ENCODE data around the gene EXOSC10. TPM values are rescaled to one million over a fixed set of nuclear protein-coding genes. Genes with fewer than 3 reads are reported as not detected.
A peak's percentile ranks its signal among the peaks of the same experiment; 100 is the strongest.
"Not testable (repeated sequence)": the region's sequence is repeated elsewhere in the genome, so short reads cannot be mapped to it uniquely, and the experiment has no call there.

Gene EXOSC10
- total and polyA plus RNA-seq, 4 donors: 62.0 to 115 (median 80.6) TPM

DNA sequence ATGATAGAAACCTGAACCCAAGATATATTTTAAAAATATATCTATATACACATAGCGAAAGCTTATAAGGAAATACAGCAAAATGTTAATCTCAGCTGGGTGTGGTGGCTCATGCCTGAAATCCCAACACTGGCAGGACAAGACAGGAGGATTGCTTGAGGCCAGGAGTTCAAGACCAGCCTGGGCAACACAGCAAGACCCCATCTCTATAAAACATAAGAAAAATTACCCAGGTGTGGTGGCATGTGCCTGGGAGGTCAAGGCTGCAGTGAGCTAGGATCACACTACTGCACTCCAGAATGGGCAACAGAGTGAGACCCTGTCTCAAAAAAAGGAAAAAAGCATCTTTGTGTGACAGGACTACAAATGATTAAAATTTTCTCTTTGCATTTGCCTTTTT lies 33.9 kb downstream of the EXOSC10 start:
- no peak overlapping the region for H3K4me3 ChIP-seq (ENCODE audit: low read depth, low read length)
- DNase-seq (ENCODE audit: low read depth in 4 of 6, low spot score in 6 of 6): no peak
- no peaks in the 10 kb centered on the region for H3K9me3 ChIP-seq (ENCODE audit: control insufficient read depth, insufficient read depth, low read length)
- no CpG with 5 or more reads among the region's 1 CpG for WGBS (ENCODE audit: insufficient coverage)
- H3K36me3 ChIP-seq (ENCODE audit: control insufficient read depth, insufficient read depth, low read length): peaks cover 85% of the 10 kb centered on the region
- no peak overlapping the region for H3K27ac ChIP-seq (ENCODE audit: low read depth, low read length)
- no peaks in the 10 kb centered on the region for H3K27me3 ChIP-seq (ENCODE audit: control insufficient read depth, insufficient read depth, low read length)
- peaks cover 24% of the 10 kb centered on the region for H3K4me1 ChIP-seq (ENCODE audit: control insufficient read depth, insufficient read depth, low read length)

- Histone ChIP-seq H3K4me1 (ENCODE audit: control insufficient read depth, insufficient read depth, low read length) (peaks cover 25% of the 10 kb centered on the region), H3K4me3 (ENCODE audit: low read depth, low read length) (no peak overlapping the region), H3K9me3 (ENCODE audit: control insufficient read depth, insufficient read depth, low read length) (no peaks in the 10 kb centered on the region), H3K27ac (ENCODE audit: low read depth, low read length) (no peak overlapping the region), H3K36me3 (ENCODE audit: control insufficient read depth, insufficient read depth, low read length) (peaks cover 76% of the 10 kb centered on the region), H3K27me3 (ENCODE audit: control insufficient read depth, insufficient read depth, low read length) (no peaks in the 10 kb centered on the region)
- WGBS (ENCODE audit: insufficient coverage): 100% methylated on average over 1 of the region's 3 CpGs
- DNase-seq (ENCODE audit: low read depth in 4 of 6, low spot score in 6 of 6): no peak
Measured at GRCh38 chr1:11064942-11065341, 34.7 kb downstream of the EXOSC10 start.

GRCh38 chr1:11063937-11064537 lies 35.6 kb downstream of the EXOSC10 start:
- H3K27ac ChIP-seq (ENCODE audit: low read depth, low read length); H3K27me3 ChIP-seq (ENCODE audit: control insufficient read depth, insufficient read depth, low read length); H3K9me3 ChIP-seq (ENCODE audit: control insufficient read depth, insufficient read depth, low read length); H3K4me3 ChIP-seq (ENCODE audit: low read depth, low read length): not testable (repeated sequence)
- DNase-seq (ENCODE audit: low read depth in 4 of 6, low spot score in 6 of 6): peak in 1 of 6 donors; percentile 42
- WGBS (ENCODE audit: insufficient coverage): 84% methylated on average over 12 of the region's 18 CpGs
- Histone ChIP-seq H3K36me3 (ENCODE audit: control insufficient read depth, insufficient read depth, low read length) (peaks cover 68% of the 10 kb centered on the region), H3K4me1 (ENCODE audit: control insufficient read depth, insufficient read depth, low read length) (peaks cover 21% of the 10 kb centered on the region)

DNA sequence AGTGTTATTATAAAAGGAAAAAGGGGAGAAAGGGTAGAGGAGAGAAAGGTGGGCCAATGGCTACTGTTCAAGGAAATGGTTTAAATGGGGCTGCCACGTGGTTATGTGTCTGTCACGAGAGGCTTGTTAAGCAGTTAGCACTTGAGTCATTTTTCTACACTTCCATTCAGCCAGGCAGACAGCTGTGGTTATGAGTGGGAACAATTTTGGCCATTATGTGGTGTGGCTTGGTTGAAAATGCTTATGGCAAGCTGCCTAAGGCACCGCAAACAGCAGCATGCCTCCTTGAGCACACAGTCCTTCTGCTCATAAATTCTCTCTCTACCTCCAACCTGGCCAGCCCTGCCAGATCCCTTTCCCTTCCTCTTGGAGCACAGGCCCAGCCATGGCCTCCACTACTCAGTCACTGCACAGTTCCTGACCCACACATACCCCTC lies 36.7 kb downstream of the EXOSC10 start:
- Histone ChIP-seq H3K36me3 (ENCODE audit: control insufficient read depth, insufficient read depth, low read length) (peaks cover 64% of the 10 kb centered on the region), H3K27me3 (ENCODE audit: control insufficient read depth, insufficient read depth, low read length) (no peaks in the 10 kb centered on the region), H3K27ac (ENCODE audit: low read depth, low read length) (no peak overlapping the region), H3K4me3 (ENCODE audit: low read depth, low read length) (no peak overlapping the region), H3K4me1 (ENCODE audit: control insufficient read depth, insufficient read depth, low read length) (peaks cover 25% of the 10 kb centered on the region), H3K9me3 (ENCODE audit: control insufficient read depth, insufficient read depth, low read length) (no peaks in the 10 kb centered on the region)
- no peak for DNase-seq (ENCODE audit: low read depth in 4 of 6, low spot score in 6 of 6)
- WGBS (ENCODE audit: insufficient coverage): 65% methylated on average over 2 of the region's 3 CpGs

GRCh38 chr1:11061652-11062365 lies 37.9 kb downstream of the EXOSC10 start:
- H3K27ac ChIP-seq (ENCODE audit: low read depth, low read length): no peak overlapping the region
- peaks cover 25% of the 10 kb centered on the region for H3K4me1 ChIP-seq (ENCODE audit: control insufficient read depth, insufficient read depth, low read length)
- DNase-seq (ENCODE audit: low read depth in 4 of 6, low spot score in 6 of 6): no peak

GRCh38 chr1:11059968-11060830 lies 39.5 kb downstream of the EXOSC10 start, which contains the start of gene SRM:
Gene SRM, minus strand, starts transcription at chr1:11060018. Its CDS starts 75 bp downstream, at chr1:11059943.
- Histone ChIP-seq H3K36me3 (ENCODE audit: control insufficient read depth, insufficient read depth, low read length) (peaks cover 70% of the 10 kb centered on the region), H3K4me1 (ENCODE audit: control insufficient read depth, insufficient read depth, low read length) (peaks cover 25% of the 10 kb centered on the region), H3K9me3 (ENCODE audit: control insufficient read depth, insufficient read depth, low read length) (no peaks in the 10 kb centered on the region), H3K27me3 (ENCODE audit: control insufficient read depth, insufficient read depth, low read length) (no peaks in the 10 kb centered on the region), H3K27ac (ENCODE audit: low read depth, low read length) (peak within 1 kb of the TSS; percentile 69), H3K4me3 (ENCODE audit: low read depth, low read length) (peak within 1 kb of the TSS; percentile 80)
- peak; percentile 74 to 97 (median 82) for DNase-seq (ENCODE audit: low read depth in 4 of 6, low spot score in 6 of 6)
- under 1% methylated on average over 79 of the region's 83 CpGs for WGBS (ENCODE audit: insufficient coverage)

More at GRCh38 chr1:11061652-11062365, 37.9 kb downstream of the EXOSC10 start:
- Histone ChIP-seq H3K4me3 (ENCODE audit: low read depth, low read length) (no peak overlapping the region), H3K9me3 (ENCODE audit: control insufficient read depth, insufficient read depth, low read length) (no peaks in the 10 kb centered on the region), H3K36me3 (ENCODE audit: control insufficient read depth, insufficient read depth, low read length) (peaks cover 67% of the 10 kb centered on the region), H3K27me3 (ENCODE audit: control insufficient read depth, insufficient read depth, low read length) (no peaks in the 10 kb centered on the region)
- 76% methylated on average over 5 of the region's 5 CpGs for WGBS (ENCODE audit: insufficient coverage)

DNA sequence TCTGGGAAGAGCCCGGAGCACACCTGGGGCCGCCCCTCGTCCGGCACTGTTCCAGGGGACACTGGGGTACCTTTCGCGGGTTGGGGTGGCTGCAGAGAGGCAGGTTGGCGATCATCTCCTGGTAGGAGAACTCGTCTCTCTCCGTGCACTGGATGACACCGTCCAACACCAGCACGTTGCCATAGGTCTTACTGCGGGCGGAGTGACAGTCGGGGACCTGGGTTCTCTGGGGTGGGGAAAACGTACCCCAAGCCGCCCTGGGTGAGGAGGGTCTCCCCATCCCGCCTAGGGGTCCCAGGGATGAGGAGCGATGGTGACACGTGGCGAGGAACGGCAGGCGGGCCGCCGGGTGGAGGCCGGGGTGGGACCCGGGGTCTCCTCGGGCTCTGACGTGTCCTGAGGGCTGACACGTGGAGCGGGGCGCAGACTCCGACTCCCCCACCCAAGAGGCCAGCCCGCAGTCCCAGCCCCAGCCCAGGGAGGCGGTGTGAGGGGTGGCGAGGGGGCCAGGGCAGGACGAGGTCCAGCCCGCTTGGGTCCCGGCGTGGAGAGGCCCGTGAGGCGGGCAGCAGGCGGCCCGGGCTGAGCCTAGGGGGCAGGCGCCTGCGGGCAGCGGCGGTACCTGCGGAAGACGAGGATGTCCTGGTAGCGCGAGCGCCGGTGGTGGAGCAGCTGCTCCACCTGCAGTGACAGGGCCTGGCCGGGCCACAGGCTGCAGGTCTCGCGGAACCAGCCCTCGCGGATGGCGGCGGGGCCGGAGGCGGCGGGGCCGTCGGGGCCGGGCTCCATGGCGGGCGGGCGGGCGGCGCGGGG lies 40.3 kb downstream of the EXOSC10 start:
- WGBS (ENCODE audit: insufficient coverage): 1% methylated on average over 71 of the region's 72 CpGs
- Histone ChIP-seq H3K36me3 (ENCODE audit: control insufficient read depth, insufficient read depth, low read length) (peaks cover 70% of the 10 kb centered on the region), H3K27ac (ENCODE audit: low read depth, low read length) (no peak overlapping the region), H3K27me3 (ENCODE audit: control insufficient read depth, insufficient read depth, low read length) (no peaks in the 10 kb centered on the region), H3K4me3 (ENCODE audit: low read depth, low read length) (peak overlapping the region; percentile 65), H3K9me3 (ENCODE audit: control insufficient read depth, insufficient read depth, low read length) (no peaks in the 10 kb centered on the region), H3K4me1 (ENCODE audit: control insufficient read depth, insufficient read depth, low read length) (peaks cover 25% of the 10 kb centered on the region)
- peak in 1 of 6 donors; percentile 32 for DNase-seq (ENCODE audit: low read depth in 4 of 6, low spot score in 6 of 6)

- H3K36me3 ChIP-seq (ENCODE audit: control insufficient read depth, insufficient read depth, low read length): peaks cover 71% of the 10 kb centered on the region
- H3K27me3 ChIP-seq (ENCODE audit: control insufficient read depth, insufficient read depth, low read length): no peaks in the 10 kb centered on the region
- WGBS (ENCODE audit: insufficient coverage): 45% methylated on average over 22 of the region's 28 CpGs
- H3K4me3 ChIP-seq (ENCODE audit: low read depth, low read length): peak overlapping the region; percentile 65
- no peaks in the 10 kb centered on the region for H3K9me3 ChIP-seq (ENCODE audit: control insufficient read depth, insufficient read depth, low read length)
- no peak for DNase-seq (ENCODE audit: low read depth in 4 of 6, low spot score in 6 of 6)
- H3K4me1 ChIP-seq (ENCODE audit: control insufficient read depth, insufficient read depth, low read length): peaks cover 25% of the 10 kb centered on the region
- H3K27ac ChIP-seq (ENCODE audit: low read depth, low read length): no peak overlapping the region
Measured at GRCh38 chr1:11058595-11059154, 41.0 kb downstream of the EXOSC10 start.

Data from spinal cord (tissue), 10 donors.